ENCODE data around the gene LYZL6.
A peak's percentile ranks its signal among the peaks of the same experiment; 100 is the strongest.

LYZL6 gene

DNA sequence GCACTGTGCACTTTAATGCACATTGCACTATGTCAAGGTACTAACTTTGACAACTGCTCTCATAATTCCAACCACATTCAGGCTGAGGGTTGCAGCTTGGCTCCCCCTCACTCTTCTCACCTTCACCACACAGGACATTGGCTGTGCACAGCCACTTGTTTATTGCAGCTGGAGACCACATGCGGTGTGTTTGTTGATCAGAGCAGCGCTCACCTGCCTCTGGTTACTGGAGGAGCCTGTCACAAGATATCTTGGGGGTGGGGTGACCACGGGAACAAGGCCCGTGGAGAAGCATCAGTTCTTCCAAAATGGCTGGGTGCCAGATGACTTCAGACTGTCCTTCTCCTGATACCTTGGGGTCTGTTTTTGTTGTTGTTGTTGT is 52.7 kb downstream of the LYZL6 start:
- TF ChIP-seq, protein P1, sequence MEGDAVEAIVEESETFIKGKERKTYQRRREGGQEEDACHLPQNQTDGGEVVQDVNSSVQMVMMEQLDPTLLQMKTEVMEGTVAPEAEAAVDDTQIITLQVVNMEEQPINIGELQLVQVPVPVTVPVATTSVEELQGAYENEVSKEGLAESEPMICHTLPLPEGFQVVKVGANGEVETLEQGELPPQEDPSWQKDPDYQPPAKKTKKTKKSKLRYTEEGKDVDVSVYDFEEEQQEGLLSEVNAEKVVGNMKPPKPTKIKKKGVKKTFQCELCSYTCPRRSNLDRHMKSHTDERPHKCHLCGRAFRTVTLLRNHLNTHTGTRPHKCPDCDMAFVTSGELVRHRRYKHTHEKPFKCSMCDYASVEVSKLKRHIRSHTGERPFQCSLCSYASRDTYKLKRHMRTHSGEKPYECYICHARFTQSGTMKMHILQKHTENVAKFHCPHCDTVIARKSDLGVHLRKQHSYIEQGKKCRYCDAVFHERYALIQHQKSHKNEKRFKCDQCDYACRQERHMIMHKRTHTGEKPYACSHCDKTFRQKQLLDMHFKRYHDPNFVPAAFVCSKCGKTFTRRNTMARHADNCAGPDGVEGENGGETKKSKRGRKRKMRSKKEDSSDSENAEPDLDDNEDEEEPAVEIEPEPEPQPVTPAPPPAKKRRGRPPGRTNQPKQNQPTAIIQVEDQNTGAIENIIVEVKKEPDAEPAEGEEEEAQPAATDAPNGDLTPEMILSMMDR (IDR thresholded peaks at IDR 0.05; ENCODE audit: low read depth, low read length), result no peak
- no peak for DNase-seq (ENCODE audit: extremely low read depth, low read depth)

DNA sequence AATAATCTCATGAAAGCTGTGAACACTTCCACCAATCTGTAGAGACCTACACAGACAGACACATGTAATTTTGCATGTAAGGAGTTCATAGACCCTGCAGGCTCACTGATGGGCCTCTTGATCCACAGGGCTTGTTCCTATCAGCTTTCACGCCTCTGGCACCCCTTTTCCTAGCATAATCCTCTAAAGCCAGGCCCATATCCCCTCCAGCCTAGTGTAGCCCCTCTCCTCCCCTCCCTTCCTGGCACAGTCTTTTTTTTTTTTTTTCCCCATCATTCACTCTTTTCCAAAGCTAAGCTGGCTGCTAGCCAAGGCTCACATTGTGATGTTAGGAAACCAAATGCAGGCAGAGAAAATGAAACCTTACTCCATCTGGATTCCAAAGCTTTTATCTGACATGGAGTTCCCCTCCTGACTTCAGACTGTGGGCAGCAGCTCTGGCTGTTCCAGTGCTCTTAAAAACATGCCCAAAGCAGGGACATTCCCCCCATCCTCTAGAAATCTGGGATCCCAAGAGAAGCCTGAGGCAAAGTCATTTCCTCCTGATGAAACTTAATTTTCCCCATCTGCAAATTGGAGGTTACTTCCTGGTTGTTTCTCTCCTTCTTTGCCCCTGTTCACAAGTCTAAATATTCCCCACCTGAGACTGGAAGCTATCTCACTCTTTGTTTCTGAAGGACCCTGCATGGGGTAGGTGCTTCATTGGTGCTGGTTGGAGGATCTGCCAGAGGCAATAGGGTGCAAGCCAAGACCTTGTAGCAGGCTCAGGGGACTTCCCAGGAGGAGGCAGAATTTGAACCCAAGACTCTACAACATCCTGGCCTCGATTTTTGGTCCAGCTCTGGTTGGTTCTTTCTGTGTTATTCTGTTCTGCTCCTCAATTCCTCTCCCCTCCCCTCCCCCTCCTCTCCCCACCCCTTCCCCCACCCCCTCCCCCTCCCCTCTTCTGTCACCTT is 53.4 kb downstream of the LYZL6 start:
- TF ChIP-seq, protein P1 (IDR thresholded peaks at IDR 0.05; ENCODE audit: low read depth, low read length), result no peak
- DNase-seq (ENCODE audit: extremely low read depth, low read depth), result peak; percentile 14

DNA sequence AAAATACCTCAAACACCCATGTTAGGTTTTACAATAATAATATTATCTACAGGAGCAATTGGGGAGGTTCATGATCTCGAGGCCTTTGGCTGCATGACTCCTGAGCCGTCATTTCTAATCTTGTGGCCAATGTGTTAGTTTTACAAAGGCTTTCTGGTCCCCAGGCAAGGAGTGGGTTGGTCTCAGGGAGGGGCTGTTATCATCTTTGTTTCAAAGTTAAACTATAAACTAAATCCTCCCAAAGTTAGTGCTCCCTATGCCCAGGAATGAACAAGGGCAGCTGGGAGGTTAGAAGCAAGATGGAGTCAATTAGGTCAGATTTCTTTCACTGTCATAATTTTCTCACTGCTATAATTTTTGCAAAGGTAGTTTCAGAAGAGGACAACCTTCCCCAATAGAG is 54.3 kb downstream of the LYZL6 start:
- TF ChIP-seq, protein P1 (IDR thresholded peaks at IDR 0.05; ENCODE audit: low read depth, low read length), result no peak
- DNase-seq (ENCODE audit: extremely low read depth, low read depth), result no peak

Measured in AG09319 (cell line).